HG03432 (cell line): ENCODE data around the gene FLACC1.
A peak's percentile ranks its signal among the peaks of the same experiment; 100 is the strongest.
"Not testable (repeated sequence)": the region's sequence is repeated elsewhere in the genome, so short reads cannot be mapped to it uniquely, and the experiment has no call there.

Experiments
- ATAC-seq: cut with Tn5 transposase; IDR thresholded peaks from one replicate; pipeline ENCODE4 v1.9.1; 2021; ENCODE audit warnings: mild to moderate bottlenecking, moderate library complexity; ENCODE audit not compliant: unreplicated experiment

Gene FLACC1

GRCh38 chr2:201349601-201350000 lies 7.5 kb downstream of the FLACC1 start:
- ATAC-seq = no peak

- no peak for ATAC-seq
Observed at GRCh38 chr2:201348758-201349157, 8.4 kb downstream of the FLACC1 start.

GRCh38 chr2:201347138-201347537 lies 10.0 kb downstream of the FLACC1 start:
- ATAC-seq = no peak

- ATAC-seq = no peak
Observed at GRCh38 chr2:201345625-201346213, 11.4 kb downstream of the FLACC1 start.

DNA sequence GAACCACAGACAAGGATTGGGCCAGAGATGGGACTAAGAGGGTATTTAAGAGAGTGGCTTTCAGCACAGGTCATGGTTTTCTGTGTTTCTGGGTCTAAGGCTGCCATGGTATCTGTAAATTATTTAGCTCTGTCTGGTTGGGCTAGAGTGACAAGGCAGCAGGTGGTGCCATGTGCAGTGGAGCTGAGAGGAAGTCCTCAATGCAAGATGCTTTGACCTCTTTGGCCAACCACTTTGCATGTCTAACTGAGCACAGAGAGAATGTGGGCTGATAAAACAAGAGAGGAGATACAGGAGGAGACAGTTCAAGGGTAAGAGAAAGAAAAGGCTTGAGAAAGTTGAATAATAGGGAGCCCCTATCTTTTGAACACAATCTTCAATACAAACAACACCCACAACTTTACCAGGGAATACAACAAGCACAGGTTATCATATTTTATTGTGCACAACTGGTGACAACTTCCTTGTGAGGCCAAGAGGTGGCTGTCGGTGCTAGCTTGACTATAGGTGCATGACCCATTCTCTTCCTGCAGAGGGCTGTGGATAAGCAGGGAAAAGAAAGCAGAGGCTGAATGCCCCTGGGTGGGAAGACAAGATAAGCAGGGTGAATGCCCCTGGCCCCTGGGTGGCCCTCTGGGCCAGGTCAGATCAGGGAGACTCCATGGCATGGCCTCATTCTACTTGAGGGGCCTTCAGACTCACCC lies 12.3 kb downstream of the FLACC1 start:
- peak; percentile 94 for ATAC-seq

GRCh38 chr2:201343559-201343958 lies 13.6 kb downstream of the FLACC1 start:
- ATAC-seq = no peak

DNA sequence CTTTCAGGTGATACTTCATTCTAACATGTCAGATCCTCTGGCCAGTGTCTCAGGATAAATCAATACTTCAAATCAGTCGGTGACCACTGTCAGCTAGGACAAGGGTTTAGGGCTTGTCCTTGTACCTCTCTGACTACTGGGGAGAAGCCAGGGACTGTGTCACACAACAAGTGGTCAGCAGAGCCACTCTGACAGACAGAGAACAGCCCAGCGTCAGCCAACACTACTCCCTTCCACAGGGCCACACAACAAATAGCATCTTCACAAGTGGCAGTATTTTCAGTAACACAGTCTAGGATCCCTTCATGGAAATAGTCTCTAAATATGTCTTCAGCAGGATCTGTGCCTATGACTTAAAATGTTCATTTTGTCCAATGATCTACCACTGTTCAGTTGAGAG lies 14.2 kb downstream of the FLACC1 start:
- no peak for ATAC-seq

- ATAC-seq = no peak
Observed at GRCh38 chr2:201329409-201329808, 27.7 kb downstream of the FLACC1 start.

DNA sequence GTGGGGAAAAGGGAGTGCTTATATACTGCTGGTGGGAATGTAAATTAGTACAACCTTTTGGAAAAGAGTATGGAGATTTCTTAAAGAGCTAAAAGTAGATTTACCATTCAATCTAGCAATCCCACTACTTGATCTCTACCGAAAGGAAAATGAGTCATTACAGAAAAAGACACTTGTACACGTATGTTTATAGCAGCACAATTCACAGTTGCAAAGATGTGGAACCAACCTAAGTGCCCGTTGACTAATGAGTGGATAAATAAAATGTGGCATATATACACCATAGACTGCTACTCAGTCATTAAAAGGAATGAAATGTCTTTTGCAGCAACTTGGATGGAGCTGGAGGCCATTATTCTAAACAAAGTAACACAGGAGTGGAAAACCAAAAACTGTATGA lies 29.5 kb downstream of the FLACC1 start:
- ATAC-seq = no peak

DNA sequence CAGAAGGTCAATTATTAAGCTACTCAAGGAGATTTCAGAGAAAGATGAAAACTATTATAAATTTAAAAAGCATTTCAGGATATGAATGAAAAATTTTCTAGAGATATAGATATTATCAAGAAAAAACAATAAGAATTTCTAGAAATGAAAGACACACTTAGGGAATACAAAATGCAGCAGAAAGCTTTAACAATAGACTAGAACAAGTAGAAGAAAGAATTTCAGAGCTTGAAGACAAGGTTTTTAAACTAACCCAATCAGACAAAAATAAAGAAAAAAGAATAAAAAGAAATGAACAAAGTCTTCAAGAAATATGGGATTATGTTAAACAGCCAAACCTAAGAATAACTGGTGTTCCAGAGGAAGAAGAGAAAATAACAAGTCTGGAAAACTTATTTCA lies 34.4 kb downstream of the FLACC1 start:
- no peak for ATAC-seq

DNA sequence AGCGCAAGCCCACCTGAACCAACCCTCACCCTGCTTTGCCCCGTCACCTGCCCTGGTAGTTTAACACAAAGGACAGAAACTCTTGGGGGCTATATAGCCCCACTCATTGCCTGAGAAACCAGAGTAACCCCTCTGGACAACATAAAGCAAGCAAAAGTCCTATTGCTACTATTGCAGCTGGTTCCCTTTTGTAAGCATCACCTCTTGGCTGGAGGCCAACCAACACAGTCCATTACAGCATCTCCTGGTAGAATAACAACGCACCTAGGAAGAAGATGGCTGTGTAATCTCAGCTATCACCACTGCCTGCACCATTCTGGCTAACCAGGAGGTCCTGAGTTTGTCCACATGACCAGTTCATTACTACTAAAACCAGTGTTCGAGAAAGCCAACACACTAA lies 36.4 kb downstream of the FLACC1 start:
- ATAC-seq = no peak

GRCh38 chr2:201320257-201320656 lies 36.9 kb downstream of the FLACC1 start:
- no peak for ATAC-seq

DNA sequence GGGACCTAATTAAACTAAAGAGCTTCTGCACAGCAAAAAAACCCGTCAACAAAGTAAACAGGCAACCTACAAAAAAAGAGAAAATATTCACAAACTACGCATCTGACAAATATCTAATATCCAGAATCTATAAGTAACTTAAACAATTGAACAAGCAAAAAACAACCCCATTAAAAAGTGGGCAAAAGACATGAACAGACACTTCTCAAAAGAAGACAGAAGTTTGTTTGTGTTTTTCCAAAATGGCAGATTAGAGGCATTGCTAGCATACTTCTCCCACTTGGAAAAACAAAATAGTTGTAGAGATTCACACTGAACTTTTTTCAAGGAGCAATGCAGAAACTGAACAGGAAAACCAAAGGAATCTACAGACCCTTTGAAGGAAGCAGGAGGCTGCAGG lies 37.6 kb downstream of the FLACC1 start:
- ATAC-seq = no peak

GRCh38 chr2:201313362-201313761 lies 43.8 kb downstream of the FLACC1 start:
- no peak for ATAC-seq

- no peak for ATAC-seq
Observed at GRCh38 chr2:201308914-201309313, 48.2 kb downstream of the FLACC1 start.

- ATAC-seq = no peak
Observed at GRCh38 chr2:201307876-201308275, 49.3 kb downstream of the FLACC1 start.

GRCh38 chr2:201299929-201300328 lies 57.2 kb downstream of the FLACC1 start:
- ATAC-seq = not testable (repeated sequence)

- no peak for ATAC-seq
Observed at GRCh38 chr2:201298462-201299052, 58.6 kb downstream of the FLACC1 start.

DNA sequence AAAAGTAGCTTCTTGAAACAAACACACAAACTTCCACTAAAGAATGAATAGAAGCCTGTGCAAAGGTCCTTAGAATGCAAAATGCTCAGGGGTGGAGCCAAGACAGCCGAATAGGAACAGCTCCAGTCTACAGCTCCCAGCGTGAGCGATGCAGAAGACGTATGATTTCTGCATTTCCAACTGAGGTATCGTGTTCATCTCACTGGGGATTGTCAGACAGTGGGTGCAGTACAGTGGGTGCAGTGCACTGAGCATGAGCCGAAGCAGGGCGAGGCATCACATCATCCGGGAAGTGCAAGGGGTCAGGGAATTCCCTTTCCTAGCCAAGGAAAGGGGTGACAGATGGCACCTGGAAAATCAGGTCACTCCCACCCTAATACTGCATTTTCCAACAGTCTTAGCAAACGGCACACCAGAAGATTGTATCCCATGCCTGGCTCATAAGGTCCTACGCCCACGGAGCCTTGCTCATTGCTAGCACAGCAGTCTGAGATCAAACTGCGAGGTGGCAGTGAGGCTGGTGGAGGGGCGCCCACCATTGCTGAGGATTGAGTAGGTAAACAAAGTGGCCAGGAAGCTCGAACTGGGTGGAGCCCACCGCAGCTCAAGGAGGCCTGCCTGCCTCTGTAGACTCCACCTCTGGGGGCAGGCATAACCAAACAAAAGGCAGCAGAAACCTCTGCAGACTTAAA lies 66.5 kb downstream of the FLACC1 start:
- ATAC-seq = not testable (repeated sequence)

DNA sequence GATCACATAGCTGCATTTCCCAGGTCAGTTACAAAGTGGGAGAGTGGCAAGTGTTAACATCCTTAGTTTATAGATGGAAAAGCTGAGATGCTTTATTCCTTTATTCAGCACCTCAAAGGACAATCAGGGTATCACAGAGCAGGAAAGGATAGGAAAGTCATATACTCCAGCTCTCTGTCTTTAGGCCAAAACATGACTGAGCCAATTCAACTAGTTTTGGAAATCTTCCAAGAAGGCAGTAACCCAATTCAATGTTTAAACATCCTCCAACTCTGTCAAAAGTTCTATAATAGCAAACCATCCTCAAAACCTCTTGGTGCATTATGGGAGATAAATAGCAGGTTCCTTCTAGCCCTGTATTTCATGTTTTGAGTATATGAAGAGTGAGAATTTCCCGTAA lies 71.6 kb downstream of the FLACC1 start:
- no peak for ATAC-seq

GRCh38 chr2:201280191-201281040 lies 76.7 kb downstream of the FLACC1 start:
- no peak for ATAC-seq
